Measurements from ENCODE around the gene NOC2L.

DNA sequence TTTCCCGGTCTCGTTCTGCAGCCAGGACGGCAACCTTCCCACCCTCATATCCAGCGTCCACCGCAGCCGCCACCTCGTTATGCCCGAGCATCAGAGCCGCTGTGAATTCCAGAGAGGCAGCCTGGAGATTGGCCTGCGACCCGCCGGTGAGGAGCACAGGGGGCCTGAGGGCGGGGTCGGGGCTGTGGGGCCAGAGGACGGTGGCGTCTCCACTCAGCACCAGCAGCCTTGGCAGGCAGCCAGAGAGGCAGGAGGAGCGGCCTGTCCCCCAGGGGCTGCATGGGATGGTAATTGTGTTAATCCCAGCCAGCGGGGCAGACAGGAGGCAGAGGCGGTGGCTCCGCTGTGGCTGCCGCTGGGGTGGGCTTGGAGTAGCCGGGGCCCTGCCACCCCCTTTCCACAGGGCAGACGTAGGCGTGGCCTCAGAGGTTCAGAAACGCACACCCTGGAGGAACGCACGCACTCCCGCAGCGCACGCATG lies 23.3 kb downstream of the NOC2L start:
- TF ChIP-seq, protein P1, sequence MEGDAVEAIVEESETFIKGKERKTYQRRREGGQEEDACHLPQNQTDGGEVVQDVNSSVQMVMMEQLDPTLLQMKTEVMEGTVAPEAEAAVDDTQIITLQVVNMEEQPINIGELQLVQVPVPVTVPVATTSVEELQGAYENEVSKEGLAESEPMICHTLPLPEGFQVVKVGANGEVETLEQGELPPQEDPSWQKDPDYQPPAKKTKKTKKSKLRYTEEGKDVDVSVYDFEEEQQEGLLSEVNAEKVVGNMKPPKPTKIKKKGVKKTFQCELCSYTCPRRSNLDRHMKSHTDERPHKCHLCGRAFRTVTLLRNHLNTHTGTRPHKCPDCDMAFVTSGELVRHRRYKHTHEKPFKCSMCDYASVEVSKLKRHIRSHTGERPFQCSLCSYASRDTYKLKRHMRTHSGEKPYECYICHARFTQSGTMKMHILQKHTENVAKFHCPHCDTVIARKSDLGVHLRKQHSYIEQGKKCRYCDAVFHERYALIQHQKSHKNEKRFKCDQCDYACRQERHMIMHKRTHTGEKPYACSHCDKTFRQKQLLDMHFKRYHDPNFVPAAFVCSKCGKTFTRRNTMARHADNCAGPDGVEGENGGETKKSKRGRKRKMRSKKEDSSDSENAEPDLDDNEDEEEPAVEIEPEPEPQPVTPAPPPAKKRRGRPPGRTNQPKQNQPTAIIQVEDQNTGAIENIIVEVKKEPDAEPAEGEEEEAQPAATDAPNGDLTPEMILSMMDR (IDR thresholded peaks at IDR 0.05; ENCODE audit: low read length), result no peak
- TF ChIP-seq EZH2 (IDR thresholded peaks at IDR 0.05; ENCODE audit: borderline replicate concordance, low read length), result no peak

All from OCI-LY1 (cell line).